Endodermal cell (in vitro differentiated cells): ENCODE data around the gene HOXC6. TPM values are rescaled to one million over a fixed set of nuclear protein-coding genes. Genes with fewer than 3 reads are reported as not detected.

ENCODE experiments used
- DNase-seq: peaks from one replicate; pipeline ENCODE4 v3.0.0-alpha.2; 2017
- H3K27ac ChIP-seq: 2 replicates; pipeline ENCODE4 v1.5.1; 2013; ENCODE audit warnings: mild to moderate bottlenecking, low read depth, low read length, moderate library complexity
- H3K27me3 ChIP-seq: 2 replicates; pipeline ENCODE4 v1.6.1; 2013; ENCODE audit warnings: mild to moderate bottlenecking, low read length, moderate library complexity; ENCODE audit not compliant: insufficient read depth, control insufficient read depth, poor library complexity, severe bottlenecking
- H3K36me3 ChIP-seq: 2 replicates; pipeline ENCODE4 v1.7.0; 2013; ENCODE audit warnings: mild to moderate bottlenecking, low read length, moderate library complexity; ENCODE audit not compliant: control insufficient read depth, insufficient read depth
- H3K4me1 ChIP-seq: one replicate; pipeline ENCODE4 v1.7.0; 2013; ENCODE audit warnings: low read length; ENCODE audit not compliant: control insufficient read depth, insufficient read depth
- H3K4me3 ChIP-seq: 2 replicates; pipeline ENCODE4 v1.5.1; 2013; ENCODE audit warnings: mild to moderate bottlenecking, low read length, moderate library complexity
- H3K9ac ChIP-seq: 2 replicates; pipeline ENCODE4 v1.6.1; 2013; ENCODE audit warnings: mild to moderate bottlenecking, low read length, moderate library complexity; ENCODE audit not compliant: poor library complexity, severe bottlenecking; ENCODE audit errors: extremely low read depth
- H3K9me3 ChIP-seq: 2 replicates; pipeline ENCODE4 v1.6.1; 2013; ENCODE audit warnings: mild to moderate bottlenecking, low read length, moderate library complexity; ENCODE audit not compliant: control insufficient read depth
- H3K27ac Mint-ChIP-seq: 2 replicates; pipeline ENCODE4 v1.8.0; 2020; ENCODE audit warnings: mixed read lengths
- H3K27me3 Mint-ChIP-seq: 2 replicates; pipeline ENCODE4 v1.8.0; 2021; ENCODE audit warnings: mild to moderate bottlenecking, mixed read lengths; ENCODE audit not compliant: insufficient read depth
- H3K36me3 Mint-ChIP-seq: 2 replicates; pipeline ENCODE4 v1.8.0; 2020; ENCODE audit warnings: low read depth, mixed read lengths
- H3K4me1 Mint-ChIP-seq: 2 replicates; pipeline ENCODE4 v1.8.0; 2020; ENCODE audit warnings: mixed read lengths
- H3K4me3 Mint-ChIP-seq: 2 replicates; pipeline ENCODE4 v1.8.0; 2020; ENCODE audit warnings: mild to moderate bottlenecking, moderate library complexity, mixed read lengths
- H3K9me3 Mint-ChIP-seq: 2 replicates; pipeline ENCODE4 v1.8.0; 2020; ENCODE audit warnings: mild to moderate bottlenecking, mixed read lengths
- WGBS, 2 experiments: methylation state at CpG; one replicate each; pipeline versions ENCODE4 v1.1.5 to v1.1.7; 2013; ENCODE audit warnings: missing lambda C conversion rate in 2 of 2, mixed read lengths in 1 of 2; ENCODE audit not compliant: insufficient coverage in 1 of 2, insufficient read length in 1 of 2; 5-methylcytosine and 5-hydroxymethylcytosine counted together
- total RNA-seq, 2 donors: library from RNA; stranded (reverse); fragmentation: NEBNext Ultra II Directional in 1 of 2; extraction: Animal tissue kit (Norgen Biotek cat#: 25700) in 1 of 2; gene quantifications; 2 replicates in 1 of 2; 3 replicates in 1 of 2; pipeline ENCODE4 v1.2.1, GENCODE V29; 2021
- TF ChIP-seq, protein P1 (sequence below): fragments of 200-600 bp; sonication (generic); conservative IDR thresholded peaks from 2 replicates; pipeline ENCODE4 v1.5.0; 2021; ENCODE audit warnings: antibody characterized with exemption, mild to moderate bottlenecking

HOXC6 gene
- total RNA-seq, 2 donors from 2014 or later: not detected

DNA sequence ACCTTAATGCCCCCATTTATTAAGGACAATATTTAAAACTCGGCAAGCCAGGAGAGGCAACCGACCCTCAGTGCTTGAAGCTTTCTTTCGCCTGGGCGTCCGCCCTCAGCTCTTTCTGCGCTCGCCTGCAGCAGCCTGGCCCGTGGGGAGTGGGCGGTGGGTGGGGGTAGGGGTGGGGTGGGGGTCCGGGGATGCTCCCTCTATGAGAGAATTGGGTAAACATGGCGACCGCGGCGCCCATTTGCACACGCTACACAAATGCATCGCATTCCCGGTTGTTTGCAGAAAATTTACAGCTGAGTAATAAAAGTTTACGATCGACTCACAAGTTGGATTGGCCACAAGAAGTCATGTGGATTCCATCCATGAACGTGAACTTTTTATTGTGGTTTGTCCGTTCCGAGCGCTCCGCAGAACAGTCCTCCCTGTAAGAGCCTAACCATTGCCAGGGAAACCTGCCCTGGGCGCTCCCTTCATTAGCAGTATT, 11.7 kb upstream of the HOXC6 start:
- 7 to 8% methylated on average over 15 to 21 of the region's 25 CpGs for WGBS, 2 experiments
- Histone ChIP-seq H3K36me3 (no peaks in the 10 kb centered on the region), H3K4me3 (no peak overlapping the region), H3K27me3 (peaks cover 100% of the 10 kb centered on the region), H3K9me3 (no peaks in the 10 kb centered on the region), H3K27ac (no peak overlapping the region), H3K4me1 (no peaks in the 10 kb centered on the region), H3K9ac (no peak overlapping the region)
- peaks cover 99% of the 10 kb centered on the region for H3K27me3 Mint-ChIP-seq
- H3K4me3 Mint-ChIP-seq: no peak overlapping the region
- peaks cover 3% of the 10 kb centered on the region for H3K9me3 Mint-ChIP-seq
- peaks cover 10% of the 10 kb centered on the region for H3K4me1 Mint-ChIP-seq
- TF ChIP-seq, protein P1, sequence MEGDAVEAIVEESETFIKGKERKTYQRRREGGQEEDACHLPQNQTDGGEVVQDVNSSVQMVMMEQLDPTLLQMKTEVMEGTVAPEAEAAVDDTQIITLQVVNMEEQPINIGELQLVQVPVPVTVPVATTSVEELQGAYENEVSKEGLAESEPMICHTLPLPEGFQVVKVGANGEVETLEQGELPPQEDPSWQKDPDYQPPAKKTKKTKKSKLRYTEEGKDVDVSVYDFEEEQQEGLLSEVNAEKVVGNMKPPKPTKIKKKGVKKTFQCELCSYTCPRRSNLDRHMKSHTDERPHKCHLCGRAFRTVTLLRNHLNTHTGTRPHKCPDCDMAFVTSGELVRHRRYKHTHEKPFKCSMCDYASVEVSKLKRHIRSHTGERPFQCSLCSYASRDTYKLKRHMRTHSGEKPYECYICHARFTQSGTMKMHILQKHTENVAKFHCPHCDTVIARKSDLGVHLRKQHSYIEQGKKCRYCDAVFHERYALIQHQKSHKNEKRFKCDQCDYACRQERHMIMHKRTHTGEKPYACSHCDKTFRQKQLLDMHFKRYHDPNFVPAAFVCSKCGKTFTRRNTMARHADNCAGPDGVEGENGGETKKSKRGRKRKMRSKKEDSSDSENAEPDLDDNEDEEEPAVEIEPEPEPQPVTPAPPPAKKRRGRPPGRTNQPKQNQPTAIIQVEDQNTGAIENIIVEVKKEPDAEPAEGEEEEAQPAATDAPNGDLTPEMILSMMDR: no peak
- no peak overlapping the region for H3K27ac Mint-ChIP-seq
- peak; percentile 68 for DNase-seq
- H3K36me3 Mint-ChIP-seq: no peaks in the 10 kb centered on the region

GRCh38 chr12:54017027-54017788, 11.0 kb upstream of the HOXC6 start:
- Histone ChIP-seq H3K9me3 (no peaks in the 10 kb centered on the region), H3K4me3 (peak overlapping the region; percentile 56), H3K9ac (no peak overlapping the region), H3K27me3 (peaks cover 100% of the 10 kb centered on the region), H3K36me3 (no peaks in the 10 kb centered on the region), H3K4me1 (no peaks in the 10 kb centered on the region), H3K27ac (no peak overlapping the region)
- Mint-ChIP-seq H3K36me3 (no peaks in the 10 kb centered on the region), H3K4me3 (peak overlapping the region; percentile 47), H3K27me3 (peaks cover 99% of the 10 kb centered on the region), H3K4me1 (peaks cover 13% of the 10 kb centered on the region), H3K27ac (no peak overlapping the region), H3K9me3 (peaks cover 3% of the 10 kb centered on the region)
- 5 to 9% methylated on average over 11 to 21 of the region's 24 CpGs for WGBS, 2 experiments
- TF ChIP-seq, protein P1: peak; percentile 16
- peak; percentile 76 for DNase-seq

- Histone ChIP-seq H3K27ac (peak overlapping the region; percentile 16), H3K4me1 (no peaks in the 10 kb centered on the region), H3K9ac (no peak overlapping the region), H3K36me3 (no peaks in the 10 kb centered on the region), H3K9me3 (no peaks in the 10 kb centered on the region), H3K4me3 (peak overlapping the region; percentile 56), H3K27me3 (peaks cover 100% of the 10 kb centered on the region)
- Mint-ChIP-seq H3K4me1 (peaks cover 13% of the 10 kb centered on the region), H3K36me3 (no peaks in the 10 kb centered on the region), H3K4me3 (peak overlapping the region; percentile 47), H3K9me3 (peaks cover 3% of the 10 kb centered on the region), H3K27me3 (peaks cover 99% of the 10 kb centered on the region), H3K27ac (no peak overlapping the region)
- peak; percentile 96 for DNase-seq
- TF ChIP-seq, protein P1: no peak
- WGBS, 2 experiments: 4% methylated on average over 9 to 34 of the region's 34 CpGs
Observed at GRCh38 chr12:54017878-54018467, 10.3 kb upstream of the HOXC6 start.
